Vagina (tissue), 2 donors: ENCODE measurements around the gene SH2D3C. TPM values are rescaled to one million over a fixed set of nuclear protein-coding genes. Genes with fewer than 3 reads are reported as not detected.

Experiments
- DNase-seq, 2 donors: peaks; one replicate each; pipeline ENCODE4 v3.0.0-alpha.2; 2017; ENCODE audit errors: extremely low spot score in 2 of 2
- H3K27ac ChIP-seq: fragments of 200-600 bp; sonication (generic); one replicate; pipeline ENCODE4 v1.5.1; 2019
- H3K27me3 ChIP-seq: fragments of 200-600 bp; sonication (generic); one replicate; pipeline ENCODE4 v1.5.1; 2019
- H3K36me3 ChIP-seq, 2 donors: fragments of 200-600 bp; sonication (generic); one replicate each; pipeline ENCODE4 v1.5.1; 2017 to 2019
- H3K4me1 ChIP-seq: fragments of 200-600 bp; sonication (generic); one replicate; pipeline ENCODE4 v1.5.1; 2019
- H3K4me3 ChIP-seq, 2 donors: fragments of 200-600 bp; sonication (generic); 1 replicate in 1 of 2; 2 replicates in 1 of 2; pipeline ENCODE4 v1.5.1; 2016 to 2019
- H3K9me3 ChIP-seq: fragments of 200-600 bp; sonication (generic); one replicate; pipeline ENCODE4 v1.5.1; 2019
- CTCF ChIP-seq, 3 experiments: fragments of 450-650 bp in 2 of 3; fragments of 200-600 bp in 1 of 3; sonication (generic) in 1 of 3; IDR thresholded peaks; one replicate each; pipeline ENCODE4 v1.5.1; 2017 to 2019; ENCODE audit warnings: antibody characterized with exemption in 3 of 3, mild to moderate bottlenecking in 2 of 3, moderate library complexity in 2 of 3
- POLR2A ChIP-seq, 2 donors: fragments of 450-650 bp; IDR thresholded peaks; one replicate each; pipeline ENCODE4 v1.6.1; 2017; ENCODE audit warnings: antibody characterized with exemption in 2 of 2, mild to moderate bottlenecking in 2 of 2, moderate library complexity in 2 of 2
- POLR2AphosphoS5 ChIP-seq, 2 donors: sonication (generic); formaldehyde crosslinking; IDR thresholded peaks; one replicate each; pipeline ENCODE4 v1.9.0; 2017; ENCODE audit warnings: antibody characterized with exemption in 2 of 2, mild to moderate bottlenecking in 2 of 2, low read depth in 1 of 2; ENCODE audit not compliant: insufficient read depth in 1 of 2
- intact Hi-C: fragments of 100-400 bp; cut with DNase I; formaldehyde crosslinking; loops from one replicate; pipeline ENCODE4 v1.15.1; 2023
- total RNA-seq: library from RNA; depleted of rRNA; stranded (reverse); fragments of >200 nt; gene quantifications from one replicate; pipeline ENCODE4 v1.2.3, GENCODE V29; 2016

The SH2D3C gene
- total RNA-seq, 1 donor from 2014 or later = 19.6 TPM

DNA sequence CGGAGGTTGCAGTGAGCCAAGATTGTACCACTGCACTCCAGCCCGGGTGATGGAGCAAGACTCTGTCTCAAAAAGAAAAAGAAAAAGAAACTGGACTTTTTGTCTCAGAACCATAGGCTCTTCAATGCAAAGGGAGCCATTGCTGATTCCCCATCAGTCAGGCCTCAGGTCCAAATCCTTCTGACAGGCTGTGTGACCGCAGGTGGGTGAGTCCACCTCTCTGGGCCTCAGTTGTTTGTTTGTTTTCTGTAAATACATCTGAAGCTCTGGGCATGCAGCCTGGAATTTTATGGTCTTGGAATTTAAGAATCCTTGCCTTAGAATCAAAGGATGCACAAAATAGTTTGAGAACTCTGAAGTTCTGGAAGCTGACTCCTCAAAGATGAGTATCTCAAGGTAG lies 22.2 kb downstream of the SH2D3C start:
- peaks cover 5% of the 10 kb centered on the region for H3K27me3 ChIP-seq

GRCh38 chr9:127755061-127756060 lies 23.1 kb downstream of the SH2D3C start:
- no peak for DNase-seq
- H3K4me1 ChIP-seq = peaks cover 14% of the 10 kb centered on the region
- H3K9me3 ChIP-seq = no peaks in the 10 kb centered on the region
- H3K4me3 ChIP-seq = peak overlapping the region in 1 of 2 donors; percentile 6
- intact Hi-C loops = no loop called here
- no peak overlapping the region for H3K27ac ChIP-seq
- H3K36me3 ChIP-seq = no peaks in the 10 kb centered on the region
- H3K27me3 ChIP-seq = peaks cover 5% of the 10 kb centered on the region
- TF ChIP-seq POLR2A (IDR thresholded peaks at IDR 0.05) (no peak), CTCF (IDR thresholded peaks at IDR 0.05) (no peak), POLR2AphosphoS5 (IDR thresholded peaks at IDR 0.05; ENCODE audit: insufficient read depth in 1 of 2, low read depth in 1 of 2) (no peak)

More for the DNA sequence above, 22.2 kb downstream of the SH2D3C start:
- DNase-seq = no peak
- H3K9me3 ChIP-seq = no peaks in the 10 kb centered on the region
- no peaks in the 10 kb centered on the region for H3K36me3 ChIP-seq
- intact Hi-C loops = no loop called here
- no peak overlapping the region for H3K4me3 ChIP-seq
- no peak overlapping the region for H3K27ac ChIP-seq
- TF ChIP-seq CTCF (IDR thresholded peaks at IDR 0.05) (no peak), POLR2A (IDR thresholded peaks at IDR 0.05) (no peak), POLR2AphosphoS5 (IDR thresholded peaks at IDR 0.05; ENCODE audit: insufficient read depth in 1 of 2, low read depth in 1 of 2) (no peak)
- H3K4me1 ChIP-seq = peaks cover 14% of the 10 kb centered on the region

GRCh38 chr9:127754099-127755060 lies 24.1 kb downstream of the SH2D3C start:
- H3K9me3 ChIP-seq = no peaks in the 10 kb centered on the region
- H3K4me1 ChIP-seq = peaks cover 14% of the 10 kb centered on the region
- peaks cover 5% of the 10 kb centered on the region for H3K27me3 ChIP-seq
- H3K4me3 ChIP-seq = peak overlapping the region in 1 of 2 donors; percentile 6
- intact Hi-C loops = no loop called here
- DNase-seq = no peak
- TF ChIP-seq POLR2AphosphoS5 (IDR thresholded peaks at IDR 0.05; ENCODE audit: insufficient read depth in 1 of 2, low read depth in 1 of 2) = no peak
- no peak for TF ChIP-seq CTCF (IDR thresholded peaks at IDR 0.05)
- no peak for TF ChIP-seq POLR2A (IDR thresholded peaks at IDR 0.05)
- H3K36me3 ChIP-seq = no peaks in the 10 kb centered on the region
- H3K27ac ChIP-seq = no peak overlapping the region

- peaks cover 5% of the 10 kb centered on the region for H3K27me3 ChIP-seq
- TF ChIP-seq POLR2AphosphoS5 (IDR thresholded peaks at IDR 0.05; ENCODE audit: insufficient read depth in 1 of 2, low read depth in 1 of 2) (no peak), CTCF (IDR thresholded peaks at IDR 0.05) (no peak), POLR2A (IDR thresholded peaks at IDR 0.05) (no peak)
- no peak for DNase-seq
- peaks cover 14% of the 10 kb centered on the region for H3K4me1 ChIP-seq
- H3K27ac ChIP-seq = no peak overlapping the region
- intact Hi-C loops = no loop called here
- H3K9me3 ChIP-seq = no peaks in the 10 kb centered on the region
- H3K4me3 ChIP-seq = no peak overlapping the region
- no peaks in the 10 kb centered on the region for H3K36me3 ChIP-seq
These were observed 24.8 kb downstream of the SH2D3C start for GRCh38 chr9:127753622-127754021.
